A549 (cell line): ENCODE data around the gene PARD3B.

ENCODE experiments used
- BHLHE40 ChIP-seq: IDR thresholded peaks from 2 replicates; pipeline ENCODE4 v1.6.1; 2012; ENCODE audit warnings: low read depth, low read length, inconsistent platforms
- CEBPB ChIP-seq, 2 experiments: fragments of >200 bp in 1 of 2; sonication (Bioruptor Twin) in 1 of 2; formaldehyde crosslinking in 1 of 2; IDR thresholded peaks; 2 replicates each; pipeline ENCODE4 v1.6.1; 2012 to 2016
- EP300 ChIP-seq, 2 experiments: fragments of >200 bp; sonication (Bioruptor Twin); formaldehyde crosslinking; IDR thresholded peaks; 2 replicates in 1 of 2; 3 replicates in 1 of 2; pipeline ENCODE4 v1.6.1; 2016 to 2017
- FOSL2 ChIP-seq, 2 experiments: fragments of 450-650 bp in 1 of 2; fragments of >200 bp in 1 of 2; sonication (Bioruptor Twin) in 1 of 2; formaldehyde crosslinking; IDR thresholded peaks; 2 replicates each; pipeline versions ENCODE4 v1.5.0 to v1.6.1; 2016 to 2020; ENCODE audit warnings: mild to moderate bottlenecking in 1 of 2, moderate library complexity in 1 of 2
- HEYL ChIP-seq: fragments of 250-450 bp; sonication (Bioruptor Pico); IDR thresholded peaks from 2 replicates; pipeline ENCODE4 v1.8.0; 2021; ENCODE audit warnings: mild to moderate bottlenecking, moderate library complexity
- MAZ ChIP-seq: fragments of 150-350 bp; IDR thresholded peaks from 2 replicates; pipeline ENCODE4 v1.6.1; 2014; ENCODE audit warnings: antibody characterized with exemption, low read depth, low read length, borderline replicate concordance
- NFE2L2 ChIP-seq: fragments of 150-350 bp; conservative IDR thresholded peaks from 2 replicates; pipeline ENCODE4 v1.6.1; 2014; ENCODE audit warnings: low read length
- POLR2A ChIP-seq: IDR thresholded peaks from 2 replicates; pipeline ENCODE4 v1.6.1; 2012; ENCODE audit warnings: mild to moderate bottlenecking, low read length
- REST ChIP-seq: fragments of 200-600 bp; sonication (generic); IDR thresholded peaks from 2 replicates; pipeline ENCODE4 v1.6.1; 2016; ENCODE audit warnings: antibody characterized with exemption, mild to moderate bottlenecking, moderate library complexity
- RFX5 ChIP-seq: fragments of 450-650 bp; IDR thresholded peaks from 2 replicates; pipeline ENCODE4 v1.7.1; 2014; ENCODE audit warnings: antibody characterized with exemption, mild to moderate bottlenecking, moderate library complexity
- SMC3 ChIP-seq: fragments of >200 bp; sonication (Bioruptor Twin); formaldehyde crosslinking; IDR thresholded peaks from 3 replicates; pipeline ENCODE4 v1.6.1; 2018; ENCODE audit warnings: inconsistent platforms
- TF ChIP-seq, protein P1 (sequence below): fragments of >200 bp; sonication (Bioruptor Twin); formaldehyde crosslinking; IDR thresholded peaks from 3 replicates; pipeline ENCODE4 v1.5.1; 2016

GRCh38 chr2:205352593-205352992 lies 807.3 kb downstream of the PARD3B start:
- TF ChIP-seq RFX5 (no peak), NFE2L2 (no peak), POLR2A (no peak), CEBPB (IDR thresholded peaks at IDR 0.05) (no peak), MAZ (no peak), EP300 (IDR thresholded peaks at IDR 0.05) (no peak), REST (no peak), BHLHE40 (no peak), HEYL (no peak), FOSL2 (IDR thresholded peaks at IDR 0.05) (no peak), FOSL2 (CRISPR knock-in tag; IDR thresholded peaks at IDR 0.05) (no peak), SMC3 (no peak)
- TF ChIP-seq, protein P1, sequence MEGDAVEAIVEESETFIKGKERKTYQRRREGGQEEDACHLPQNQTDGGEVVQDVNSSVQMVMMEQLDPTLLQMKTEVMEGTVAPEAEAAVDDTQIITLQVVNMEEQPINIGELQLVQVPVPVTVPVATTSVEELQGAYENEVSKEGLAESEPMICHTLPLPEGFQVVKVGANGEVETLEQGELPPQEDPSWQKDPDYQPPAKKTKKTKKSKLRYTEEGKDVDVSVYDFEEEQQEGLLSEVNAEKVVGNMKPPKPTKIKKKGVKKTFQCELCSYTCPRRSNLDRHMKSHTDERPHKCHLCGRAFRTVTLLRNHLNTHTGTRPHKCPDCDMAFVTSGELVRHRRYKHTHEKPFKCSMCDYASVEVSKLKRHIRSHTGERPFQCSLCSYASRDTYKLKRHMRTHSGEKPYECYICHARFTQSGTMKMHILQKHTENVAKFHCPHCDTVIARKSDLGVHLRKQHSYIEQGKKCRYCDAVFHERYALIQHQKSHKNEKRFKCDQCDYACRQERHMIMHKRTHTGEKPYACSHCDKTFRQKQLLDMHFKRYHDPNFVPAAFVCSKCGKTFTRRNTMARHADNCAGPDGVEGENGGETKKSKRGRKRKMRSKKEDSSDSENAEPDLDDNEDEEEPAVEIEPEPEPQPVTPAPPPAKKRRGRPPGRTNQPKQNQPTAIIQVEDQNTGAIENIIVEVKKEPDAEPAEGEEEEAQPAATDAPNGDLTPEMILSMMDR, result no peak
